NCI-H2196 treated with DMSO at 0.1 percent for 48 hours (cell line): ENCODE measurements around the gene WSB1.
"Not testable (repeated sequence)": the region's sequence is repeated elsewhere in the genome, so short reads cannot be mapped to it uniquely, and the experiment has no call there.

ENCODE experiments used
- DNase-seq: peaks from one replicate; lab custom pipeline; 2025; ENCODE audit not compliant: unreplicated experiment; lab: John Stamatoyannopoulos, UW

WSB1 gene

GRCh38 chr17:27315322-27315721 lies 21.4 kb downstream of the WSB1 start:
- peak; percentile 44 for DNase-seq

- DNase-seq, result no peak
These were observed 22.0 kb downstream of the WSB1 start for GRCh38 chr17:27315796-27316465.

DNA sequence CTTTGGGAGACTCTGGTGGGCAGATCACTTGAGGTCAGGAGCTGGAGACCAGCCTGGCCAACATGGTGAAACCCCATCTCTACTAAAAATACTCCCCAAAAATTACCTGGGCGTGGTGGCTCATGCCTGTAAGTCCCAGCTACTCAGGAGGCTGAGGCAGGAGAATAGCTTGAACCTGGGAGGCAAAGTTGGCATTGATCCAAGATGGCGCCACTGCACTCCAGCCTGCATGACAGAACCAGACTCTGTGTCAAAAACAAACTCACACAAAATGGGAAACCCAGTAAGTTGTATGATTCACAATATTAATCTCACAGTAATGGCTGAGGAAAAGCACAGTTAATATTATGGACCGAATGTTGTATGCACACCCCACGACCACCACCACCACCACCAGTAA lies 24.3 kb downstream of the WSB1 start:
- DNase-seq, result no peak

GRCh38 chr17:27318633-27319032 lies 24.7 kb downstream of the WSB1 start:
- DNase-seq, result no peak

GRCh38 chr17:27319541-27320221 lies 25.8 kb downstream of the WSB1 start:
- peak; percentile 52 for DNase-seq

- DNase-seq, result no peak
These were observed 26.3 kb downstream of the WSB1 start for GRCh38 chr17:27320222-27320560.

DNA sequence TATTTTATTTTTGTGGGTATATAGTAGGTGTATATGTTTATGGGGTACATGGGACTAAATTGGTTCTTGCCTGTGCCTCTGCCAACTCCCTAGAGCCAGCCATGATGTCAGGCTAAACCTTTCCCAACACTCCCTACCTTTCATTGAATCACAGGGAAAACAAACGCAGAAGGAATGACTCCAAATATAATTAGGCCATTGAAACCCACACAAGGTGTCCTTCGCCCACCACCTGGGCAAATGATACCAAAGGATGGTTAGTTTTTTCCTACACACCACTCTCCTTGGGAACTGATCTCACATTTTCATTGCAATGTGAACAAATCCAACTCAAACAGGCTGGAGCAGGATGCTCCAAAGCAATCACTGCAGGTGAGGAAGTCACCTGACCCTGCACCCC lies 27.5 kb downstream of the WSB1 start:
- no peak for DNase-seq

GRCh38 chr17:27322026-27322425 lies 28.1 kb downstream of the WSB1 start:
- no peak for DNase-seq

DNA sequence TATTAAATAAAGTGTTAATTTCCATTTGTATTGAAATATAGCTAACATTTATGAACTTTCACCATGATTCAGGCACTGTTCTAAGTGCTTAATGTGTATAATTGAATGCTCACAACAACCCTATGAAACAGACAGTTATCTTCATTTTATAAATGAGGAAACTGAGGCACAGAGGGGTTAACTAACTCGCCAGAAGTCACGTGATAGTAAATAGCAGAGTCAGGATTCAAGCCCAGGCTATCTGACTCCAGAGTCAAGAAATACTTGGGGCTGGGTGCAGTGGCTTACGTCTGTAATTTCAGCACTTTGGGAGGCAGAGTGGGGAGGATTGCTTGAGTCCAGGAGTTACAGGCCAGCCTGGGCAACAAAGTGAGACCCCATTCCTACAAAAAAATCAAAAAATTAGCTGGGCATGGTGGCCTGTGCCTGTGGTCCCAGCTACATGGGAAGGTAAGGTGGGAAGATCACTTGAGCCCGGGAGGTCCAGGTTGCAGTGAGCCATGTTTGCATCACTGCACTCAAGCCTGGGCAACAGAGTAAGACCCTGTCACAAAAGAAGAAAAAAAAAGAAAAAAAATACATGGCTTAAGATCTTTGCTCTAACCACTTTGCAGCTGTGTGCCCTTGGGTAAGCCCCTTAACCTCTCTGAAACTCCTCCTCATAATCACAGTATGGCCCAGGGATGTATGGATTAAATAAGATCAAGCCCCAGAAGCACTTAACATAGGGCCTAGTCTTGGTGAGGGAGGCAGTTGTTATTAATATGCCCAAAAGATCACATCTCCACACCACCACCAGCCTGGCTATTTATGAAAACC lies 29.0 kb downstream of the WSB1 start:
- DNase-seq, result no peak

DNA sequence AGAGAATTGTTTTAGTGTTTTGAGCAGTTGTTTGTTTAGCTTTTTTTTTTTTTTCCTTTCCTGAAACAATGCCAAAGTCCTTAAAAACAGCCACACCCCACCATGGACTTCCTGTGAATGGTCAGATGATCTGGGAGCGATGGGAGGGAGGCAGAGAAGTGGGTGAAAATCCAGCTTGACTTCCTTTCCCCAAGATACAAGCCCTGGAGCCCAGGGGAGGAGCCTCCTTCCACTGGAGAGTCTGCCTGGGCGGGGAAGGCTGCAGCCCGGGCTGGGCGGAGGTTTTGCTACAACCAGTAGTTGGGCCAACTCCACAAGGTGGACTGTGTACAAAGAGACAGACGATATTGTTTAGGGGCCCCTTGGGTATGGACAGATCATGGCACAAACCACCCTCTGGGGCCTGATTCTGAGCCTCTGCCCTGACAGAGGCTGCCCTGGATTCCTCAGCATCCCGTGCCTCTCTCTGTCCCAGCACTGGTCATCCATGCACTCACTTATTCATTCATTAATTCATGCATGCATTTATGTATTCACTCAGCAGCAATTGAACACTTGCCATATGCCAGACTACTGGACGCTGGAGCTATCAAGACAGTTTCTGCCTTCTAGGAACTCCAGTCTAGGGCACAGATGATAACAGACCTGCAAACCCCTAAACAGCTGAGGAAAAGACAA lies 29.8 kb downstream of the WSB1 start:
- DNase-seq, result no peak

- no peak for DNase-seq
These were observed 30.9 kb downstream of the WSB1 start for GRCh38 chr17:27324771-27325339.

- DNase-seq, result no peak
These were observed 32.1 kb downstream of the WSB1 start for GRCh38 chr17:27326051-27326450.

DNA sequence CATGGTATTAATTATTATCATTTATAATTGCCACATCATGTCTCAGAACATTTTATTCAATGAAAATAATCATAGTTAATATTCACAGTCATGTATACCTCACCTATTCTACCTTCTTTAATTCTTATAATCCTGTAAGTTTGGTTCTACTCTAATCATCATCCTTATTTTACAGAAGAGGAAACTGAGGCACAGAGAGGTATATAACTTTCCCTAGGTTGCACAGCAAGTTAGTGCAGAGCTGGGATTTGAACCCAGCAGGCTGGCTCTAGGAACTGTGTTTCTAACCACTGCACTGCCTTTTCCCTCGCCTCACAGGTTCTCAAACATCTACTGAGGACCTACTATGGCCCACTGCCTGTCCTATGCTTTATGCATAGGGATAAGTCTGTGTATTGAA lies 32.7 kb downstream of the WSB1 start:
- DNase-seq, result no peak

DNA sequence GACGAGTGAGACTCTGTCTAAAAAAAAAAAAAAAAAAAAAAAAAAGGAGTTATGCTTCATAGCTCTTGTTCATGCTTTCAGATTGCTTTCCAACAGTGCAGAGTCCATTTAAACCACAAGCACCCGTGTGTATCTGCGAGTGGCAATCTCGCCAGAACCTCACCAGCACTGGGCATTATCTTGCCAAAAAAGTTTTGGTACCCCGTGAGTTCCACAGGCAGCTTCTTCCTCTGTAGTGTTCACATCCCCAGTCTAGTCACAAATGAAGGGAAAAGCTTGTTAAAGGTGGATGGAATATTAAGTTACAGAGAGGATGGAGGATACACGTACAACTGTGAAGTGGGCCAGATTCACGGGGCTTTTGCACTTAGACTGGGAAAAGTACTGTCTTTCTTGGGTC lies 33.5 kb downstream of the WSB1 start:
- DNase-seq, result no peak

DNA sequence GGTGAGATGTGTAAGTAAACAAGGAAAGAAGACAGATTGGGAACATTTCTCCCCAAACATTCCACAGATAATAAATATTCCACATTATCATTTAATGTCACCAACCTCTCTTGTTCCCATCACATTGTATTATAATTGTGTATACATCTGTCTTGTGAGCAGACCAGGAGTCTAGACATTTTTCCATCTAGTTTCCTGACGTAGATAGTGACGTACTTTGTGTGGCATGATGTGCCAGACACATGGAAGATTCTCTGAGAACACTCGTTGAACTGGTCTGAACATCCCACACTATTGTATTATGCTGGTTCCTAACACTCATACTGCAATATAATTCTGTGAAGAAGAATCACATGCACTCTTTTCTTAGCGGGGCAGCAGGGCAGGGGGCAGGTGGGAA lies 34.0 kb downstream of the WSB1 start:
- DNase-seq, result no peak

GRCh38 chr17:27328686-27329085 lies 34.8 kb downstream of the WSB1 start:
- not testable (repeated sequence) for DNase-seq

DNA sequence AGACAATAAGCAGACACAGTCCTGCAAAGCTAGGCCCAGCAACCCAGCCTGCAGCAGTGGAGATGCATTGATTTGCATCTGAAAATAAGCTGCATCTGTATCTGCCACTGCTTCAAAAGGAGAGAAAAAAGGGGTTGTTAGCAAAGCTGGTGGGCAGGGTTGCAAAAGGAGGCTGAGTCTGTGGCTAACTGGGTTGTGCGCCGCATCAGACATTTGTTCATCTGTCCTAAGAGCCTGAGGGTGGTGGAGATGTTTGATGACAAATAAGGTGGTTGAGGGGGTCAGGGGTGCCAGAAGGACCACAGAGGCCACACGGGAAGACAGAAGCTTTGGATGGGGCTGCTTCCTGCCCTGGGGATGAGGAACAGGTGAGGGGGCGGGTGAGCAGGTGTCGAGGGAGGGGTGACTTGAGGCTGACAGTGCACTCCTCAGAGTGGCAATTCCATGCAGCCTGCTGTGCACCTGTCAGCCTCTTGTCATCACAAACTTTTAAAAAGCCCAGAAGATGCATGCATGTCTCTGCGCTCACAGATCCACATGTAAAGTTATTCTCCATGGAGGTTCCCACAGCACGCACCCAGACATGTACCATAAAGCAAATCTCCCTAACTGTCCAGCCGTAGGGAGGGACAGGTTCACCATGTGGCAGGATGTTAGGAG lies 35.4 kb downstream of the WSB1 start:
- DNase-seq, result no peak

GRCh38 chr17:27332047-27332393 lies 38.1 kb downstream of the WSB1 start:
- no peak for DNase-seq

DNA sequence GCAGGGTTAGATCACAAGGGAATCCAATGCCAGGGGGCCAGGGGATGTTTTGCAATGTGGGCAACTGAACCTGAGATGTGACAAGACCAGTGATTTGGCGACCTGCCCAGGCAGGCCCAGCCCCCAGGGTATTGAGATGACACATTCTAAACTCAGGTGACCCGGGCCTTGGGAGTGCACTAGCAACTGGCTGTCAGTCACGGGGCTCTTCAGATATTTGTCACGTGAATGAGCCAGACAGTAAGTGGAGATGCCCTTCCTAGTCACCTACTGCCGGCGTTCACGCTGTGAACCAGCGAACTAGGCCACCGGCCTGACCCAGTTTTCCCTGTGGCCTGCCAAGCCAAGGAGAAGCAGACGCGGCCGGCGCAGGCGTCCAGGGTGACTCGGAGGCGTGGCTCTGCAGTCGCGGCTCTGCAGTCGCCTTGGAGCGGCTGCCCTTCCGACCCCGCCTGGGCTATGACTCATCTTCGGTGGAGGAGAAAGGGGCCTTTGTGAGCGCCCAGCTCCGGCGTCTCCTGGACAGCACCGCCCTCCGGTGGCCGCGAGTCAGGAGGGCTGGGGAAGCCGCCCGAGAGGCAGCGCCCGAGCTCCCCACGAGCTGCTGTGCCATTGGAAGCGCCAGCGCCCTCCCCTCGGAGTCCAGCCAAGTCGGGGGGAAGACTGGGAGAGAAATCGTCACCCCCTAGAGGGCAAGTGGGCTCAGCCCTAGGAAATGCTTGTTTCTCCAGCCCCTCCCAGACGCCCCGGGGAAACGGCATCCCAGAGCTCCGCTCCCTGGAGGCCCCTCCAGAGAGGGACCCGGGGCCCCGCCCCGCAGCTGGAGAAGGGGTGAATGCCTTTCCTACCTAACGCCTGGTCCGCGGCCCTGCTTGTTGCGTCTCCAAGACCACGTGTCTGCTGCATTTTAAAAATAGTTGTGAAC lies 38.8 kb downstream of the WSB1 start:
- peak; percentile 86 for DNase-seq
